GM12864 (cell line): ENCODE data around the gene DDX47.
"Not testable (repeated sequence)": the region's sequence is repeated elsewhere in the genome, so short reads cannot be mapped to it uniquely, and the experiment has no call there.

Source experiments
- DNase-seq: peaks from one replicate; pipeline ENCODE4 v3.0.0-alpha.2; 2011; ENCODE audit warnings: low read depth
- H3K4me3 ChIP-seq: 2 replicates; pipeline ENCODE4 v1.5.1; 2011; ENCODE audit warnings: mild to moderate bottlenecking, low read depth, low read length, control low read depth
- TF ChIP-seq, protein P1 (sequence below): IDR thresholded peaks from 2 replicates; pipeline ENCODE4 v1.5.1; 2011; ENCODE audit warnings: low read depth, mild to moderate bottlenecking, moderate library complexity, low read length, control low read depth, inconsistent platforms; ENCODE audit errors: missing control alignments

Gene DDX47

DNA sequence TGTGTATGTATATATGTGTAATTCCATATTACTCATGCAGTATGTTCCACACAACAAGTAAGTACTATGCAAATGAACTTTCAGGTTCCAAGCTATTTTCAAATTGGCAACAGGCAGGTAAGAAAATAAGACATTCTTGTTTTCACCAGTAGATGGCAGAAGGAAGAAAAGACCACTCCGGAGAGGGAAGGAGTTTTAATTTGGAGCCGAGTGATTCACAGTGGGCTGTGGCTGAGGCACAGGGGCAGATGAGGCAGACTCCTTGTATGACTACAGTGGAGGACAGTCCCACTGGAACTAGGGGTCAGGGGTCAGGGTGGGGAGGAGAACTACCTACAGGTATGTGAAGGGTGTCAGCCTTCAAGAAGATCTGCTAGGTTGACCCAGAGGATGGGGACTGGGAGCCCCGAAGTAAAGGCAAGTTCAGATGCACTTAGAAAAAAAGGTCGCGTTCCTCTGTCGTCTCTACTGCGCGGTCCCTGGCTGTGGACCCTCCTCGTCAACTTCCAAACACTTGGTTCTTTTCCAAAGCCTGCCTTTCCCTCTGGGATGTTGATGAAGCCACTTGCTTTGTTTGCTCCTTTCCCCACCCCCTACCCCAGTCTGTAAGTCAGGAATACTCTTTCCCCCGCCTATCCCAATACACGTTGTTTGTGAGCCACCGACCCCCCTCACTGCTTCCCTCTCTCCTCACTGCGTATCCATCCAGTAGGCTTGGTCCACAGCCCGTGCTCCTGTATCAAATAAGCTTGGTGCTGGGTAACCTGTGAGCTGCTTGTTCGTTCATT, 24.1 kb downstream of the DDX47 start:
- DNase-seq = peak; percentile 29
- TF ChIP-seq, protein P1, sequence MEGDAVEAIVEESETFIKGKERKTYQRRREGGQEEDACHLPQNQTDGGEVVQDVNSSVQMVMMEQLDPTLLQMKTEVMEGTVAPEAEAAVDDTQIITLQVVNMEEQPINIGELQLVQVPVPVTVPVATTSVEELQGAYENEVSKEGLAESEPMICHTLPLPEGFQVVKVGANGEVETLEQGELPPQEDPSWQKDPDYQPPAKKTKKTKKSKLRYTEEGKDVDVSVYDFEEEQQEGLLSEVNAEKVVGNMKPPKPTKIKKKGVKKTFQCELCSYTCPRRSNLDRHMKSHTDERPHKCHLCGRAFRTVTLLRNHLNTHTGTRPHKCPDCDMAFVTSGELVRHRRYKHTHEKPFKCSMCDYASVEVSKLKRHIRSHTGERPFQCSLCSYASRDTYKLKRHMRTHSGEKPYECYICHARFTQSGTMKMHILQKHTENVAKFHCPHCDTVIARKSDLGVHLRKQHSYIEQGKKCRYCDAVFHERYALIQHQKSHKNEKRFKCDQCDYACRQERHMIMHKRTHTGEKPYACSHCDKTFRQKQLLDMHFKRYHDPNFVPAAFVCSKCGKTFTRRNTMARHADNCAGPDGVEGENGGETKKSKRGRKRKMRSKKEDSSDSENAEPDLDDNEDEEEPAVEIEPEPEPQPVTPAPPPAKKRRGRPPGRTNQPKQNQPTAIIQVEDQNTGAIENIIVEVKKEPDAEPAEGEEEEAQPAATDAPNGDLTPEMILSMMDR = peak; percentile 54
- no peak overlapping the region for H3K4me3 ChIP-seq

DNA sequence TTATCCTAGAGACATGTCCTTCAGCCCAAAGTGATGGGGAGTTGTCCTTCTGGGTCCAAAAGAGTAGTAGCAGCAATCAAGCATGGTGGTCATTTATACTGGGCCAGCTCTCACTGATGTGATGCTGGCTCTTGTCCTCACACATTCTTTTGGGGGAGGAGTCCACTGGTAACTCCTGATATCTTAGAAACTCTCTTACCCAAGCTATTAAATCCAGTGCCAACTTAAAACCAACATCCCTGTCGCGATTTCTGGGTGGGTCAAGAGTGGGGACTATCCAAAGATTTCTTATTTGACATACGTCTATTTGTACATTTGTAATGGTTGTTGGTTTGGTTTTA, 24.6 kb downstream of the DDX47 start:
- DNase-seq = no peak
- H3K4me3 ChIP-seq = no peak overlapping the region
- TF ChIP-seq, protein P1 = no peak

DNA sequence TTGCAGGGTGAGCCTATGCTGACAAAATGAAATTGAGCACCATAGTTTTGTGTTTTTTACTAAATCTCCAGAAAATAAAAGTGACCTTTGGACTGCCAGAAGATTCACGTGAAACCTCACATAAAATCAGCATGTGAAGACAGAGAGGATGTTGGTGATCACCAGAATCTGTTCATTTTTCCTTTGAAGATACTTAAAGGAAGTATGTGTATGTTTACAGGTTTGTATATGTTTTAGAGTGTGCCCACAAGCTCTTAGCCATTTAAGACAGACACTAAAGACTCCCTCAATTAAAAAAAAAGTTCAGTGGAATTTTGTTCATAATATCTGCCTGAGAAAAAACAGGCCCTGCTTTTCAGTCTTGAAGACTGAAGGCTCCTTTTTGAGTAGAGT, 25.9 kb downstream of the DDX47 start:
- TF ChIP-seq, protein P1 = no peak
- no peak for DNase-seq
- H3K4me3 ChIP-seq = no peak overlapping the region

DNA sequence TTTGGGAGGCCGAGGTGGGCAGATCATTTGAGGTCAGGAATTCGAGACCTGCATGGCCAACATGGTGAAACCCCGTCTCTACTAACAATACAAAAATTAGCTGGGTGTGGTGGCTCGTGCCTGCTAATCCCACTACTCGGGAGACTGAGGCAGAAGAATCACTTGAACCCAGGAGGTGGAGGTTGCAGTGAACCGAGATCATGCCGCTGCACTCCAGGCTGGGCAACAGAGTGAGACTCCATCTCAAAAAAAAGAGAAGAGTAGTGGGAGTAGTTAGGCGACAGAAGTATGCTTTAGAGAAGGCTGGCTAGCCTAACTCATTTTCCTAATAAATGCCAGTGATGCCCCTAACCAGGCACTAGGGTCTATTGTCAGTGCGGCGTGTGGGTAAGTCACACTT, 26.3 kb downstream of the DDX47 start:
- H3K4me3 ChIP-seq, DNase-seq: not testable (repeated sequence)

DNA sequence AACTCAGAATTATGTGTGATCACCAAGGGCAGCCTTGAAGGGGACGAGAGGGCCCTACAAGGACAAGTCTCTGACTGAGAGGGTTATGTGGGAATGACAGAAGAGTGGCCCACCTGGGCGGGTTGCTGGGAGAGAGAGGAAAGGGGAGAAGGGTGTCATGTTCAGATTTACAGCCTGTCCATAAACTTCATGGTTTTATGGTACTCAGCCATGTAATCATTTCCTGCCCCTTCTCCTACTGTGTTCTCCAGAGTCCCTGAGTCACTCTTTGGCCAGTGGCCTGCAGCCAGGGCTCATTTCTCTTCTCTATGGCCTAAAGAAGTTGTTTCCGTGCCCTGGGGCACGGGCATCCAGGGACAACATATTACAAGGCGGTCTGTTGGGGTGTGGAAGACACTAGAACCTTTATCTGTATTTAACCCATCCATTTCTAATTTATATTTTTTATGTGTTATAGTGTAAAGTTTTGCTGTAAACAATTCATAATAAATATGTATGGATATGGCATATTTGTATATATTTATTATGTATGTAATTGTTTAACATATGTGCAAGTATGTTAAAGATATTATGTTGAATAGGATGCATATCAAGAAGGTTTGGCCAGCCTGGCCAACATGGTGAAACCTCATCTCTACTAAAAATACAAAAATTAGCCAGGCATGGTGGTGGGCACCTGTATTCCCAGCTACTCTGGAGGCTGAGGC, 26.9 kb downstream of the DDX47 start:
- no peak overlapping the region for H3K4me3 ChIP-seq
- no peak for DNase-seq
- TF ChIP-seq, protein P1 = no peak

DNA sequence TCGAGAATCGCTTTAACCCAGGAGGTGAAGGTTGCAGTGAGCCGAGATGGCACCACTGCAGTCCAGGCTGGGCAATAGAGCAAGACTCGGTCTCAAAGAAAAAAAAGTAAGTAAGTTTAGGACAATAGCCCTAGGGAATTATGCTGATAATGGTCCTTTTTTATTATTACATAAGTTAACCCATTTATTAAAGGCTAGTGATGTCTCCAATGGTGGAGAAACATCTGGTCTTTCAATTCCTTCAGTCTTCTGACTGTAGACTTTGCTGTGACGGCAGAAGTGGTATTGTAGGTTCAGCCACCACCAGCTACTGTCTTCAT, 27.4 kb downstream of the DDX47 start:
- DNase-seq = no peak
- TF ChIP-seq, protein P1 = no peak

DNA sequence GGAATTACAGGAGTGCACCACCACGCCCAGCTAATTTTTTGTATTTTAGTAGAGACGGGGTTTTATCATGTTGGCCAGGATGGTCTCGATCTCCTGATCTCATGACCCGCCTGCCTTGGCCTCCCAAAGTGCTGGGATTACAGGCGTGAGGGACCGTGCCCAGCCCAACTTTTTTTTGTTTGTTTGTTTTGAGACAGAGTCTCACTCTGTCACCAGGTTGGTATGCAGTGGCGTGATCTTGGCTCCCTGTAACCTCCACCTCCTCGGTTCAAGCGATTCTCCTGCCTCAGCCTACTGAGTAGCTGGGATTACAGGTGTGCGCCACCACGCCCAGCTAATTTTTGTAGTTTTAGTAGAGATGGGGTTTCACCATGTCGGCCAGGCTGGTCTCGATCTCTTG, 28.3 kb downstream of the DDX47 start:
- DNase-seq, H3K4me3 ChIP-seq: not testable (repeated sequence)

More for the DNA sequence above, 27.4 kb downstream of the DDX47 start:
- no peak overlapping the region for H3K4me3 ChIP-seq

DNA sequence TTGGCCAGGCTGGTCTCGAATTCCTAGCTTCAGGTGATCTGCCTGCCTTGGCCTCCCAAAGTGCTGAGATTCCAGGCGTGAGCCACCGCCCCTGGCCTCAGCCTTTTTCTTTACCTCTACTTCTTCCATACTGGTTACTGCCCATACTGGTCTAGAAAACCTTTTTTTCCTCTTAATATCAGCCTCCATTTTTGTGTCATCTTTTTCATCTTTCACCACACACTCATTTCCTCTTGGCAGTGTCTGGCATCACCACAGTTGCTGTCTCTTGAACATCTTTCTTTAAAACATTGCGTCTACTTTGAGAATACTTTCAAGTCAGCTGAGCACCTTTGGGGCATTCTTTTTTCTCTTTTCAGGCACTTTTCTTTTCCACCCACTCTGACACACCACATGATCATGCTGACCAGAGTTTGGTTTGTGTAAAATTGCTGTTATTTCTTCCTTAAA, 32.7 kb downstream of the DDX47 start:
- no peak for DNase-seq
- no peak overlapping the region for H3K4me3 ChIP-seq
- TF ChIP-seq, protein P1 = no peak

DNA sequence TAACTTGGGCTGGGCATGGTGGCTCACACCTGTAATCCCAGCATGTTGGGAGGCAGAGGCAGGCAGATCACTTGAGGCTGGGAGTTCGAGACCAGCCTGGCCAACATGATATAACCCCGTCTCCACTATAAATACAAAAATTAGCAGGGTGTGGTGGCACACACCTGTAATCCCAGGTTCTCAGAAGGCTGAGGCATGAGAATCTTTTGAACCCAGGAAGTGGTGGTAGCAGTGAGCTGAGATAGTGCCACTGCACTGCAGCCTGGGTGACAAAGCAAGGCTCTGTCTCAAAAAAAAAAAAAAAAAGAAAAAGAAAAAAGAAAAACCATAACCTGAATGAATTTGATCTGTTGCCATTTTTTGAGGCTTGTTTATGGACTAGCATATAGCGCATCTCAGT, 33.6 kb downstream of the DDX47 start:
- DNase-seq, H3K4me3 ChIP-seq: not testable (repeated sequence)
